Stimulated activated CD8-positive, alpha-beta memory T cell treated with anti-CD3 and anti-CD28 coated beads, Interleukin-15, amount 100 ng/mL, for 4 hours (primary cell): Measurements from ENCODE around the gene PALLD.
"Not testable (repeated sequence)": the region's sequence is repeated elsewhere in the genome, so short reads cannot be mapped to it uniquely, and the experiment has no call there.

Experiments
- DNase-seq, 2 donors: peaks; one replicate each; pipeline ENCODE4 v3.0.0-alpha.2; 2020; ENCODE audit warnings: low read depth in 2 of 2

PALLD gene

DNA sequence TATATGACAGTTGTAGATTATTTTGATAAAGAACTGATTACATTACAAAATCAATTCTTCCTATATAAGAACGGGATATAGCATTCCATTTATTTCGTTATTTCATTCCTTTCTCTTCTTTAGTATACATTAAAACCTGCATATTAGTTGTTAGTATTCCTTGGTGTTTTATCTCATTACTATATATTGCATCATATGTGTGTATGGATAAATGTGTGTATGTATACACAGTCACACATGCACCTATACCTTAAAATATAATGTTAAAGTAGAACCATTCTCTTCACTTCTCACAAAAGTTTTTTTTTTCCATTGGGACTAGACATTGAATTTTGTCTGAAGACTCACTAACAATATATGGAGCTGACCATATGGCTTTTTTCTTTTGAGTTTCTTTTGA, 5.3 kb upstream of the PALLD start:
- no peak for DNase-seq

- no peak for DNase-seq
Observed at GRCh38 chr4:168498251-168498650, 1.4 kb downstream of the PALLD start.

DNA sequence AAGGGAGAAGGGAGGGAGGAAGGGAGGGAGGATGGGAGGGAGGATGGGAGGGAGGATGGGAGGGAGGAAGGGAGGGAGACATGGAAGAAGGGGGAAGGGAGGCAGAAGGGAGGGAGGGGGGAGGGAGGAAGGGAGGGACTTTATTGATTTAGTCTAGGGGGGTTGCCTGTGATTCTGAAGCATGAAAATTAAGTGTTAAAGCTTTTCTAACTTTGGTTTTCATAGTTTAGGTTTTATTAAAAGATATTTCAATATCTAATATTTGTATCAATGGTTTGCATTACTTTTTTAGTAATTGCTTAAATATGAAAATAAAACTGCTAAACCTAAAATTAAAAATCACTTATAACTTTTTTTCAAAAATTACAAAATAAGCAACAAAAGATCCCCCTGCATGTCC, 2.4 kb downstream of the PALLD start:
- DNase-seq: no peak

DNA sequence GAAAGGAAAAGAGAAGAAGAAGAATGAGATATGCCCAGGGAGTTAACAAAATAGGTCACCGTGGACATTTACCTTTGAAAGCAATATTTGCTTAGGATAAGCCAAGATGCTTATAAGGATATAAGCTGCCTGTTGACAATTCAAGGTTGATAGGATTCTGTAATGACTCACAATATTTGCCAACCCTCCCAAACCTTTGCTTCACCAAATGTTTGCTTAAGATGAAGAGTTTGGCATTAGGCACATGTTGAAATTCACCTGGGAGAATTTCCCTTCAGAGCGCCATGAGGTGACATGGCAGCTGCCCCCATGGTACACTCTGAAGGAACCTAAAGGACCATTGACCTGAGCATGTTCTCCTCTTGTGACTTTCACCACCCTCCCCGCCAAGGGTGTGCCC, 4.6 kb downstream of the PALLD start:
- DNase-seq: no peak

GRCh38 chr4:168502861-168503260, 6.0 kb downstream of the PALLD start:
- no peak for DNase-seq

DNA sequence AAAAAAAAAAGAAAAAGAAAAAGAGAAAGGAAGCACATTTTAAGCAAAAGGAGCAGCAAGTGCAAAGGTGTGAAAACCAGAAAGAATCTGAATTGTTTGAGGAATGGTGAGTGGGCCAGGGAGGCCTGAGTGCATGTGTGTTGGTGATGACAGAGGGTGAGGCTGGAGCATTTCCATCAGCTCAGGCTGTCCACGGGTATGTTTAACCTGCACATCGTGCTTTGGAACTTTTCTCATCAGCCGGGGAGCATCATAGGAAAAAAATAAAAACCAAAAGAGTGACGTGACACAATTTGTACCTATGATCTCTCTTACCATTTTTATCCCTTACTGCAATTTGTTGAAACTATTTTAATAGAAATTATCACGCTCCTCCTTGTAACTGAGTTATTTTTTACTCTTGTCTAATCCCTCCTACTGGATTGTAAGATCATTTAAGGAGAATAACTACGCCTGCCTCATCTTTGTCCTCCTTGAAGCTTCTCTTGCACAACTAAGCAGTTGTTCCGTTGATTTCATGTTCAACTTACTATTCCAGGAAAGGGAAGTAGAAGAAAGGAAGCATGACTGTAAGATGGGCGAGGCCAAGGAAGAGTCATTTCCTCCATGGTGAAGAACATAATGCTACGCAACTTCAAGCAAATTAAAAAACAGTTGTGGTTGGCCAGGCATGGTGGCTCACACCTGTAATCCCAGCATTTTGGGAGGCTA, 7.0 kb downstream of the PALLD start:
- DNase-seq: no peak

- no peak for DNase-seq
Observed at GRCh38 chr4:168504526-168504925, 7.7 kb downstream of the PALLD start.

DNA sequence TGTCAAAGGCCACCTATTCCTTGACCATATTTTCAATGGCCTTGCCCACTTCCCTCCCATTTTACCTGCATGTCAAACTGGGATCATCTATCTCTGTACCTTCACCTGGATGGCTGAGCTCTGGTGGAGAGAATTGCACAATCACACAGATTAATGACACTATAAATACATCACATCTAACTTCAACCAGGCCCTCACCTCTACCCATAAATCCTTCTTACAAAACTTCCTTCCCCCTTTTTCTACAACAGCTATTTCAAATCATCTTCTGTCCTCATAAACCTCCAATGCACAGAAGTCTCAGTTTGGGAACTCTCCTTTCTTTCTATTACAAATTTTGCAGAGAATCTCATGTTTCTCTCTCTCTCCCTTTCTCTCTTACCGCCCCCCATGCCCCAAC, 9.2 kb downstream of the PALLD start:
- no peak for DNase-seq

GRCh38 chr4:168507178-168507815, 10.4 kb downstream of the PALLD start:
- no peak for DNase-seq

- no peak for DNase-seq
Observed at GRCh38 chr4:168508683-168509082, 11.8 kb downstream of the PALLD start.

DNA sequence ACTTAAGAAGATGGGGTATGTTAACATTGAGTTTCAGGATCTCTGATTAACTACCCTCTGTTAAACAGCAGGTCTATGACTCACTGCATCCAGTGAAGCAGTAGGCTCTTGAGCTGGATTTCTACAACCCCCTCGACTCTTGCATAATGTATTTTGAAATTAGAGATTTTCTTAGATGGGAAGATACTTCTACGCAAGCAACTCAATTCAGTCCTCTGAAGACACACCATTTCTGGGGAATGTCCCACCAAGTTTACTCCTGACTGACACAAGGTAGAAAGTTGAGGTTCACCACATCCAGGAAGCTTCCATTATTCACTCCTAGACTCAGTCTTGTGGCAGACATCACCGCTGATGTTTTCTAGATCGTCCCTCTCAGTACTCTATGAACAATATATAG, 12.9 kb downstream of the PALLD start:
- no peak for DNase-seq

DNA sequence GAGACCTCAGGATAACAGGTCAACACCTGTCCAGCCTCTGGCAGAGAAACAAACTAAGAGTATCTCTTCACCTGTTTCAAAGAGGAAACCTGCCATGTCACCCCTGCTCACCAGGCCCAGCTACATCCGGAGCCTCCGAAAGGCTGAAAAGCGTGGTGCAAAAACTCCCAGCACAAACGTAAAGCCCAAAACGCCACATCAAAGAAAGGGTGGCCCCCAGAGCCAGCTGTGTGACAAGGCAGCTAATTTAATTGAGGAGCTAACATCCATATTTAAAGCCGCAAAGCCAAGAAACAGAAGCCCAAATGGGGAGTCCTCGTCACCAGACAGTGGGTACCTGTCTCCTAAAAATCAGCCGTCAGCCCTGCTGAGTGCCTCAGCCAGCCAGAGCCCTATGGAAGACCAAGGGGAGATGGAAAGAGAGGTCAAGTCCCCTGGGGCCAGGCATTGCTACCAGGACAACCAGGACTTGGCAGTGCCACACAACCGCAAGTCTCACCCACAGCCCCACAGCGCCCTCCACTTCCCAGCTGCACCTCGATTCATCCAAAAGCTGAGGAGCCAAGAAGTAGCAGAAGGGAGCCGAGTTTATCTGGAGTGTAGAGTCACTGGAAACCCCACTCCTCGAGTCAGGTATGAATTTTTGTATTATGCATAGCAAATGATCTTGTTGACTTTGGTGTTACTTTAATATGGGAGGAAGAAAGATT, 15.1 kb downstream of the PALLD start:
- peak; percentile 17 to 30 for DNase-seq

DNA sequence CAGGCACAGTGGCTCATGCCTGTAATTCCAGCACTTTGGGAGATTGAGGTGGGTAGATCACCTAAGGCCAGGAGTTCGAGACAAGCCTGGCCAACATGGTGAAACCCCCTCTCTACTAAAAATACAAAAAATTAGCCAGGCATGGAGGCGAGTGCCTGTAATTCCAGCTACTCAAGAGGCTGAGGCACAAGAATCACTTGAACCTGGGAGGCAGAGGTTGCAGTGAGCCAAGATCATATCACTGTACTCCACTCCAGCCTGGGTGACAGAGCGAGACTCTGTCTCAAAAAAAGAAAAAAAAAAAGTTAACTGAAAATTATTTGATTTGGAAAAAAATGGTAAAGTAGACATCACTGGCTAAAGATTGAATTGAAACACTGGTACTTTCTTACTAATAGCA, 17.0 kb downstream of the PALLD start:
- not testable (repeated sequence) for DNase-seq

DNA sequence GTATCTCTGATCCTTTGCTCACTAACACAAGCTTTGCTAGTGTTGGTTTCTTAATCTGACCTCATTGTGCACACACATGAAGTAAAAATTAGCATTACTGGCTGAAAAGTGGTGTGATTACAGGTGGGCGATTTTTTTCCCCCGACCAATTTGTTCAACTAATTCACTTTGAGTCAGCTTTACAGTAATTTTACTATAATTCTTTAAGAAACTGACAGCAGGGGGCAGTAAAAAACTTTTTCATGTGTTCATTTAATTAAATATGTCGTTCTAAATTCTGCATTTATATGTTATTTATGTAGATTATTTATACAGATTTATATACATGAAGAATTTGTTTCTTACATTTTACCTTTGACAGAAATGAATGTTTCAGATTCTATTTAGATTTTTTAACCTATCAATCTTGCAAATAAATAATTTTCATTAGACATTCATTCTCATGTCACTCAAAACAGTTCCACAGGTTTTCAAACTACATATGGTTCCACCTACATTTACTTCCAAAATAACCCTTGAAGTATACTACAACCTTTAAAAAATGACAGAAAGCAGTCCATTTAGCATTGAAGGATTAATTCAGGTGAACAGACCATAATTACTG, 17.5 kb downstream of the PALLD start:
- no peak for DNase-seq

GRCh38 chr4:168515222-168516011, 18.6 kb downstream of the PALLD start:
- no peak for DNase-seq

- no peak for DNase-seq
Observed at GRCh38 chr4:168516841-168517240, 20.0 kb downstream of the PALLD start.

- DNase-seq: no peak
Observed at GRCh38 chr4:168519576-168519975, 22.7 kb downstream of the PALLD start.

DNA sequence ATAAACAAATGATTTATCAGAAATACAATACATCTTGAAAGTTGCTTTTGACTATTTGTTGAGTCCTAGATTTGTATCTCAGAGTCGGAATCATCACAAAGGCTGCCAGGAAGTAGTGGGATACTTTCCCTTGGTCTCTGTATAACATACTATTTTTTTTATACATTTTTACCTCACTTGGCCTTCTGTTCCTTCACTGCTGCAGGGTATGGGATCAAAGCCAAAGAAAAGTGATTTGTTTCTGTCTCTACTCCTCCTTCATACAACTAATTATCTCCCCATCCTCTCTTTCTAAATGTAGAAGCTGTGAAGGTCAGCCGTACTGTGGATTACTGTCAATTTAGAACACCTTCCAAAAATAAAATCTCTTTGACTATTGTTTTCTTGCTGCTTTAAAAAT, 24.9 kb downstream of the PALLD start:
- DNase-seq: no peak

DNA sequence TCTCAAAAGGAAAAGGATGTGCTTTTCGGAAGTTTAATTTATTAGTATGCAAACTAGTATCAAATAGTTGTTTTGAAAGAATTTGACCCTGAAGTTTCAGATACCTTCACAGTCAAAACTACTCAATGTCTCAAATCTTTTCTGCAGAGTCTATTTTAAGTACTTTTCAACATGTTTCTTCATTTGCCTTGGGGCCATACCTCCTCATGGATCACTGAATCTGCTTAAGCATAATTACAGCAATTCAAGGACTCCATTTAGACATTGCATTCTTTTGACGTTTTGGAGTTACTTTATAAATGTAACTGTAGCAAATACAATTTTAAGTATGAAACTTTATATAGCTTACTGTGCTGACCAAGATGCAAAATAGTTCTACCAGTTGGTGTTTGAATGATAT, 25.5 kb downstream of the PALLD start:
- no peak for DNase-seq

- DNase-seq: no peak
Observed at GRCh38 chr4:168522829-168523489, 26.1 kb downstream of the PALLD start.

- DNase-seq: no peak
Observed at GRCh38 chr4:168524006-168524405, 27.2 kb downstream of the PALLD start.
